GF-D8 (cell line): ENCODE data around the gene LRRC75B.

Experiments used
- DNase-seq: peaks from one replicate; lab custom pipeline; 2025; lab: John Stamatoyannopoulos, UW

LRRC75B gene

GRCh38 chr22:24585461-24585860 lies 7.4 kb downstream of the LRRC75B start:
- DNase-seq = no peak

GRCh38 chr22:24584871-24585411 lies 7.9 kb downstream of the LRRC75B start:
- no peak for DNase-seq

- no peak for DNase-seq
These were observed 8.6 kb downstream of the LRRC75B start for GRCh38 chr22:24584166-24584790.

- no peak for DNase-seq
These were observed 9.4 kb downstream of the LRRC75B start for GRCh38 chr22:24583221-24584165.

GRCh38 chr22:24582056-24582814 lies 10.6 kb downstream of the LRRC75B start:
- DNase-seq = no peak

- DNase-seq = no peak
These were observed 12.6 kb downstream of the LRRC75B start for GRCh38 chr22:24580276-24580675.

- no peak for DNase-seq
These were observed 13.6 kb downstream of the LRRC75B start for GRCh38 chr22:24579258-24579601.

GRCh38 chr22:24578355-24579257 lies 14.3 kb downstream of the LRRC75B start:
- no peak for DNase-seq

- DNase-seq = no peak
These were observed 16.1 kb downstream of the LRRC75B start for GRCh38 chr22:24576778-24577177.

GRCh38 chr22:24571266-24571665 lies 21.6 kb downstream of the LRRC75B start:
- no peak for DNase-seq

- no peak for DNase-seq
These were observed 25.2 kb downstream of the LRRC75B start for GRCh38 chr22:24567668-24568067.

- DNase-seq = no peak
These were observed 25.9 kb downstream of the LRRC75B start for GRCh38 chr22:24566899-24567511.

- no peak for DNase-seq
These were observed 27.8 kb downstream of the LRRC75B start for GRCh38 chr22:24565077-24565476.

GRCh38 chr22:24564376-24565058 lies 28.4 kb downstream of the LRRC75B start:
- no peak for DNase-seq

GRCh38 chr22:24563246-24563645 lies 29.6 kb downstream of the LRRC75B start:
- DNase-seq = no peak

- DNase-seq = no peak
These were observed 33.4 kb downstream of the LRRC75B start for GRCh38 chr22:24559471-24559870.

- peak; percentile 96 for DNase-seq
These were observed 37.5 kb downstream of the LRRC75B start, which contains the start of gene SNRPD3 for GRCh38 chr22:24555165-24556039. SNRPD3 (plus strand) TSS chr22:24555999; CDS start chr22:24557675, 1,676 bp downstream.

GRCh38 chr22:24554313-24555164 lies 38.3 kb downstream of the LRRC75B start, which contains the start of gene GUCD1:
GUCD1 (minus strand) TSS chr22:24555138; CDS start chr22:24554991, 147 bp downstream.
- peak; percentile 42 for DNase-seq
